HuH-7 (cell line): ENCODE measurements around the gene HNRNPR.

Source experiments
- DNase-seq: peaks from one replicate; pipeline ENCODE4 v3.0.0; 2011; ENCODE audit warnings: low spot score

HNRNPR gene

GRCh38 chr1:23368562-23369334 is 24.7 kb upstream of the HNRNPR start:
- peak; percentile 74 for DNase-seq

- peak; percentile 95 for DNase-seq
Observed at GRCh38 chr1:23367791-23368561, 23.9 kb upstream of the HNRNPR start.

- DNase-seq: no peak
Observed at GRCh38 chr1:23367451-23367790, 23.3 kb upstream of the HNRNPR start.

GRCh38 chr1:23366598-23366997 is 22.5 kb upstream of the HNRNPR start:
- DNase-seq: no peak

- DNase-seq: no peak
Observed at GRCh38 chr1:23366146-23366545, 22.1 kb upstream of the HNRNPR start.

GRCh38 chr1:23362218-23362713 is 18.2 kb upstream of the HNRNPR start:
- DNase-seq: no peak

GRCh38 chr1:23358310-23358875 is 14.3 kb upstream of the HNRNPR start:
- DNase-seq: no peak

- DNase-seq: no peak
Observed at GRCh38 chr1:23357138-23357908, 13.2 kb upstream of the HNRNPR start.

- no peak for DNase-seq
Observed at GRCh38 chr1:23356471-23357137, 12.5 kb upstream of the HNRNPR start.

- DNase-seq: no peak
Observed at GRCh38 chr1:23354245-23354644, 10.2 kb upstream of the HNRNPR start.

GRCh38 chr1:23352096-23352695 is 8.1 kb upstream of the HNRNPR start:
- DNase-seq: no peak

- no peak for DNase-seq
Observed at GRCh38 chr1:23345920-23346319, 1.8 kb upstream of the HNRNPR start.

GRCh38 chr1:23344987-23345472 is 946 bp upstream of the HNRNPR start:
- peak; percentile 3 for DNase-seq

- DNase-seq: no peak
Observed at GRCh38 chr1:23343221-23344110, 618 bp downstream of the HNRNPR start.

- no peak for DNase-seq
Observed at GRCh38 chr1:23341931-23342692, 2.0 kb downstream of the HNRNPR start.

- no peak for DNase-seq
Observed at GRCh38 chr1:23339632-23340031, 4.5 kb downstream of the HNRNPR start.

- no peak for DNase-seq
Observed at GRCh38 chr1:23337869-23338268, 6.2 kb downstream of the HNRNPR start.

- DNase-seq: no peak
Observed at GRCh38 chr1:23331713-23332112, 12.4 kb downstream of the HNRNPR start.

- no peak for DNase-seq
Observed at GRCh38 chr1:23330846-23331245, 13.2 kb downstream of the HNRNPR start.
